DMS79 (cell line): ENCODE results near the gene DMRTC2.

Source experiments
- DNase-seq: peaks from one replicate; lab custom pipeline; 2025; lab: John Stamatoyannopoulos, UW

DMRTC2 gene

GRCh38 chr19:41890936-41891335 is 46.1 kb downstream of the DMRTC2 start:
- no peak for DNase-seq

DNA sequence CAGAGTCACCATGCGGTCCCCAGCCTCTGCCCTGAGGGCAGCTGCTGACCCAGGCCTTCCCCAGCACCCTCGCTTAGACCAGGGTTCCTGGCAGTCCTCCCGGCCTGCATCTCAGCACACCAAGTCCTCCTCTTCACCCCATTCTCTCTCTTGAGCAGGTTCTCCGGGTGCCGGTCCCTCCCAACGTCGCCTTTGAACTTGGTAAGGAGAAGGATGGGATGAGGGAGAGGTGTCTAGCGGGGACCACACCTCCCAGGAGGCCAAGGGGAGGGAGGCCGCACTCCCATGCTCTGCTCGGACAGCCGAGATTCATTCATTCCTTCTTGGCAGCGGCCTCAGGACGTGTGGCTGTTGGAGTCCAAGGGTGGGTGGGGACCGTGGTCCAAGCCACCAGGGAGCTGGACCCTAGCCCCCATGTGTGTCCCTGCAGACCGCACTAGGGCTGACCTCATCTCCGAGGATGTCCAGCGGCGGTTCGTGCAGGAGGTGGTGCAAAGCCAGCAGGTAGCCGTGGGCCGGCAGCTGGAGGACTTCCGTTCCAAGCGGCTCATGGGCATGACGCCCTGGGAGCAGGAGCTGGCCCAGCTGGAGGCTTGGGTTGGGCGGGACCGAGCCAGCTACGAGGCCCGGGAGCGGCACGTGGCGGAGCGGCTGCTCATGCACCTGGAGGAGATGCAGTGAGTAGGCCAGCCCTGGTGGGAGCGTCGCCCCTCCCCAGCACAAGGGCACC is 47.5 kb downstream of the DMRTC2 start:
- no peak for DNase-seq

DNA sequence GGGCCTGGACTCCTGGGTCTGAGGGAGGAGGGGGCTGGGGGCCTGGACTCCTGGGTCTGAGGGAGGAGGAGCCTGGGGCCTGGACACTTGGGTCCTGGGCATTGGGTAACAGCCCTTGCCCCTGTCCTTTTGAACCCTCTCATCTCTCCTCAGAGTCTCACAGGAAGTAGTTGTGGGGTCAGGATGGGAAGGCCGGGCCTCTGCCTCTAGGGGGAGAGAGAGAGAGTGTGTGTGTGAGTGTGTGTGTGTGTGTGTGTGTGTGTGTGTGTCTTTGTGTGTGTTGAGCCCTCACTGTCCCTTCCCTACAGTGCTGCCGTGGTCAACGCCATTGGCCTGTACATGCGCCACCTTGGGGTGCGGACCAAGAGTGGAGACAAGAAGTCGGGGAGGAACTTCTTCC is 49.1 kb downstream of the DMRTC2 start:
- DNase-seq: no peak

DNA sequence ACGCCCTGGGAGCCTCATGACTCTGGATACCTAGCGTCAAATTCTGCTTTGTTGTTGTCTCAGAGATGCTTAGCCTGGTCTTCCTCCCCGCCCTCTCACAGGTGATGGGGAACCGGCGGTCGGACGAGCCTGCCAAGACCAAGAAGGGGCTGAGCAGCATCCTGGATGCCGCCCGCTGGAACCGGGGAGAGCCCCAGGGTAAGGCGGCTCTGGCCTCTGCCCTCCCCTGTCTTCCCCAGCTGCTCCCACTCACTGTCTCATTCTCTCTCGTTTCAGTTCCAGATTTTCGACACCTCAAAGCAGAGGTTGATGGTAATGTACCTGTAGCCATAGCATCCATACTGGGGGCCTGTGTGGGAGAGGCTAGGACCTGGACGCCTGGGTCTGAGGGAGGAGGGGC is 49.5 kb downstream of the DMRTC2 start:
- DNase-seq: no peak

GRCh38 chr19:41895745-41896580 is 51.1 kb downstream of the DMRTC2 start:
- no peak for DNase-seq

DNA sequence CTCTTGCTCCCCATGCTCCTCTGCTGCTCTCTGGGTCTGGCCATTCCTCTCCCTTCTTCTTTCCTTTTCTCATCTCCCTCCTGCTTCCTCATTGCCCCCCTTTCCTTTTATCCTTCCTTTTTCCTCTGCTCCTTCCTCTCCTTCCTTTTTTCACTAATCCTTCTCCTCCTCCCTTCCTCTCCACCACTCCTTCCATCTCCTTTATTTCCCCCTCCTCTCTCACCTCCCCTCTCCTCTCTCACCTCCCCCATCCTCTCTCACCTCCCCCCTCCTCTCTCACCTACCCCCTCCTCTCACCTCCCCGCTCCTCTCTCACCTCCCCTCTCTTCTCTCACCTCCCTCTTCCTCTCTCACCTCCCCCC is 51.7 kb downstream of the DMRTC2 start:
- DNase-seq: no peak

DNA sequence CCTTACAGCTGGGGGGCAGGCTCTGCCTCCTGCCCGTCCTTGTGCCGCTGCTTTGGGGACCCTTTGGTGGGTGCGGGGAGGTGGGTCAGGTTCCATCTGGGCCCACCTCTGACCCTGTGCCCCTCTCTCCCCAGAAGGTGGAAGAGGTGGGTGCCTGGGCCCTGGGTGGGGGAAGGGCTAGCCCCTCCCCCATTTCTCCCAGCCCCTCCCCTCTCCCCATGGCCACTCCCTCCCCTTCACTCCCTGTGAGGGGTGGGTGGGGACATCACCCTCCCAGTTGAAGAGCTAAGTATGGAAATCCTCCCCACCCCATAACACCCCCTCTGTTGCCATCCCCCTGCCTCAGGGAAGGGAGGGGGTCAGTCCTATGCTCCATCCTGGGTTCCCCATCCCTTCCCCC is 52.3 kb downstream of the DMRTC2 start:
- no peak for DNase-seq

DNA sequence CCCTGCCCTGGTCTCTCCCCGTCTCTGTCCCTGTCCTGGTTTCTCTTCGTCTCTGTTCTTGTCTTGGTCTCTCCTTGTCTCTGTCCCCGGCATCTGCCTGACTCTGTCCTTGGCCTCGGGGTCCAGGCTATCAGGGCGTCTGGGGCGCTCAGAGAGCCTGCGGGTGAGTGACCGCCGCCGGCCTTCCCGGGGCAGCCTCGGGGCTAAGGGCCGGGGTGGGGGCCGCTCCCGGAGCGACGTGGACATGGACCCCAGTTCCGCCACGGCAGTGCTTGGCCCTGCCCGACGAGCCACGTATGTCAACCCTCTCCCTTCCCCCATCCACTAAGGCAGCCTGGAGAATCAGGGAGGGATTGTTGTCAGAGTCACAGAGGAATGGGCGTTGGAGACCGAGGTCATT is 53.0 kb downstream of the DMRTC2 start:
- no peak for DNase-seq

- DNase-seq: no peak
Observed at GRCh38 chr19:41898235-41898634, 53.4 kb downstream of the DMRTC2 start.
